ENCODE measurements around the gene GRIN3A.
A peak's percentile ranks its signal among the peaks of the same experiment; 100 is the strongest.
"Not testable (repeated sequence)": the region's sequence is repeated elsewhere in the genome, so short reads cannot be mapped to it uniquely, and the experiment has no call there.

The GRIN3A gene

DNA sequence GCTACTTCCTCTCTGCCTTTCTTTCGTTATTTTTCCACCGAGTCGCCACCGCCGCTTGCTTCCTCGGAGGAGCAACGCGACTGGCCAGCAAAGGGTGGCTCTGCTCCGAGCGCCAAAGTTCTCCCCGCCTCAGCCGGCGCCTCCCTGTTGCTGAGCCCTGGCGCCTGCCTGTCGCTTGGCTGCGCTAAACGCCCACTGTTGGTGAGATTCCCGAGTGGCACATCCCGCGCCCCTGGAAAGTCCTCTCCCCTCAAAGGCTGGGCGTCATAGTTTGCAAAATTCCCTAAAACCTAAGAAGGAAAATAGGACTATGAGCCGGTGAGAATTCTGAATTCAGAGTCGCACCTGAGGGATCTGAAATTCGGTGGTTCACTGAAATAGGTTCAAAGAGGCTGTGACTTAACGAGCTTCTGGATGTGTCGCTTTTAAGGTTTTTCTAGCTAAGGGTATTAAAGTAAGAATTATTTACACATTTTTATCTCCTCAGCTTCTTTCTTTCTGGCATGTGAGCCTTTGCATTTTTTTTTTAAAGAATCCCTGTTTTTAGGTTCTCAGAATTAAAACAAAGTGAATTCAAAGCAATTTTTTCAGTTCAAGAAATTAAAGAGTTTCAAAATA is at the start of gene GRIN3A:
GRIN3A (minus strand) TSS at position 82 of the 618 bp plus-strand sequence. CDS start 668 bp downstream, outside the sequence.
- no peak for DNase-seq

DNA sequence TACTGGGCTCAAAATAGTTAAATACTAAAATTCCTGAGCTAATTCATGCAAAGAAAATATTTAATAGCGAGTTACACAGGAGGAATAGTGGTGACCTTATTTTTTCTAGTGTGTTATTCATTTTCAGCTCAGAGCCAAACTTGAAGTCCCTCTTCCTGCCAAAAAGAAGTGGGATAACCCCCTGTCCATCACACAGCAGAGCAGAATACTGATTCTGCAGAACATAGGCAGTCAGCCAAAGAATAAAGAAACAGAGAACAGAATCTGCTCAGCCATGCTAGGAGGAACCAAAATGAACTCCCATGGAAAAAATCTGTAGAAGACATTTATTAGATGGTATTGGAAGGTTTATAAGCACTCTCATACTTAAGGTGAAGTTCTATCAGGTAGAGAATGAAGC is 49.4 kb upstream of the GRIN3A start:
- no peak for DNase-seq

- no peak for DNase-seq
Observed at GRCh38 chr9:101778332-101778731, 39.9 kb upstream of the GRIN3A start.

DNA sequence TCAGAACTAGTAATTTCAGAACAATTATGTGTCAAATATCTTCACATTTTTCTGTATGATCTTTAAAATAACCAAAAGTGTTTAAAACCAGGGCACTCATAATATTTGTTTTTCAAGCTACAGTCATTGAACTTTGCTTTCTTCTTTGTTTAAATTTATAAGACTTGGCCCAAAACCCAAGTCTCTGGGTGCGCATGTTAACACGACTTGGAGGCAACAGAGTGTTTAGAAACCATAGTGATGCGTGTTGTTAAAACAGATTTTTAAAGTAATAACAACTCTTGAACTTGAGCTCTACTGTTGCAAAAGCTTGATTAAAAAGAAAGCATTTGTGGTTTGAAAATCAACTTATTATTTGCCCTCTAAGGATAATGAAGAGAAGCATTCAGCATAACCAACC is 26.0 kb upstream of the GRIN3A start:
- DNase-seq, result no peak

DNA sequence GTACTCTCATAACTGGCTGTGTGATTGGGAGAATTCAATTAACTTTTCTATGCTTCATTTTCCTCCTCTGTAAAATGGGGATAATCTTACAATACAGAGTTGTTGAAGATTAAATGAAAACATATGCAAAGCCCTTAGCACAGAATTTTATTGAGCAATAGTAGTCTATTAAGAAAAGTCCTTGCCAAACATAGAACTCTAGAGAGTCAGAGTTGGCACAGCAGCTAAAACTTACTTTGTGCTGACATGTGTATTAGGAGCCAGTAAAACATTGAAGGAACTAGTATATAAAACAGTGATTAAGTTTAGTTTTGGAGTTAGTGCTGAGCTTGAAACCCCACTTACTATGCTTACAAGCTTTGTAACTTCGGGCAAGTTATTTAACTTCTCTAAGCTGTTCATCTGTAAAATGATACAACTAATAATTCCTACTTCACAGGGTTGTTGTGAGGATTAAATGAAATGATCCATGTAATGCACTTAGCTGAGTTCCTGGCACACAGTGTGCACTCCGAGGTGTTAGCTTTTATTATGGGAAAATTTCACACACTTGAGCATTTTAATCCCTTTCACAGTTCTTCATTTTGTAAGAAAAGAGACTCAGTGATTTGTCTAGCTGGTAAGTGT is 20.0 kb upstream of the GRIN3A start:
- DNase-seq, result no peak

DNA sequence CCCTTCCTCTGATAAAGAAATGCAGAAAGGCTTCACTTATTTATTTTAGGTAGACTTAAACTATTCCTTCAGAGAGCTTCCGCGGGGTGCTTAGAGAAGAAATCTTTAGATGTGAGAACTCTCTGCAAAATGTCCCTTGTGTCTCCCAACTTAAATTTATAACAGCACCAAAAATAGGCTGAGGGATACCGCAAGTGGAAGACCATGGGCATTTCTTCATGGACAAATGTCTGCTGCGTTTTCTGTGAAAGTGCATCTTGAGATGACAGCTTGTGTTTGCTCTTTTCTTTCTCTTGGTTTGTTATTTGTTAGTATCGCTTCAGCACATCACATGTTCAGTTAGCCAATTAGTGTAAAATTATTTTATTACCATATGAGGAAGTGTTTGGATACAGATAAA is 15.3 kb upstream of the GRIN3A start:
- DNase-seq, result no peak

DNA sequence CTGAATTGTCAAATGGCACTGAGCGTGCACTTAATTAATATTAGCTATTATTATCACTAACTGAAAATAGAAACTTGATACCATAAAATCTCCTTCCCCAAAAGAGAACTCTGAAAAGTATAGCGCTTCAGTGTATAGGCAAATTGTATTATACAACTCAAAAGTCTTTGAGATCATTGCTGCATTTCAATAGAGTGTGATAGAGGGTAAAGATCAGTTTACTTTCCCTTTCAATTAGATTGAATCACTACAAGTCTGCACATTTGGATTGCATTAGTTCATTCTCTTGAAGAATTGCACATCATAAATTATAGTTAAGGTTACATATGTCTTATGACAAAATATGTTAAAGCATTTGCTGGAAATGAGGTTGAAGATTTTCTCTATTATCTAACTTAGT is 13.4 kb upstream of the GRIN3A start:
- no peak for DNase-seq

DNA sequence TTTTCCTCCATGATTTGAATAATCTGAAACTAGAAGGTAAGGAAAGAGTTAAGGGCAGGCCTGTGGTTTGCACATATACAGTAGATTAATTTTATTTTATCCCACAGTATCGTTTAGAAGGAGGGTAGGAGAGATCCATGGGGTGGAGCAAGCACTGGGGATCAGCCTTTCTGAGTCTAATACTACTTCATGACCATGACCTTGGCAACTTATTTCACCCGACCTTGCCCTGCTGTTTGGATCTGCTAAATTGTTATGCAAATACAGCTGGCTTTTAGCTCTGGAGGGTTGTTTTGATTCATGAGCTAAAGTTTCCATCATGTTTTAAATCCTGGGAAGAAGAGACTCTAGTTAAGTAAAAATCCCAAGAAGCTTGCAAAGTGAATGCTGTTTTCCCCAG is 864 bp upstream of the GRIN3A start:
- no peak for DNase-seq

- DNase-seq, result no peak
Observed at GRCh38 chr9:101737705-101738565, 512 bp downstream of the GRIN3A start.

DNA sequence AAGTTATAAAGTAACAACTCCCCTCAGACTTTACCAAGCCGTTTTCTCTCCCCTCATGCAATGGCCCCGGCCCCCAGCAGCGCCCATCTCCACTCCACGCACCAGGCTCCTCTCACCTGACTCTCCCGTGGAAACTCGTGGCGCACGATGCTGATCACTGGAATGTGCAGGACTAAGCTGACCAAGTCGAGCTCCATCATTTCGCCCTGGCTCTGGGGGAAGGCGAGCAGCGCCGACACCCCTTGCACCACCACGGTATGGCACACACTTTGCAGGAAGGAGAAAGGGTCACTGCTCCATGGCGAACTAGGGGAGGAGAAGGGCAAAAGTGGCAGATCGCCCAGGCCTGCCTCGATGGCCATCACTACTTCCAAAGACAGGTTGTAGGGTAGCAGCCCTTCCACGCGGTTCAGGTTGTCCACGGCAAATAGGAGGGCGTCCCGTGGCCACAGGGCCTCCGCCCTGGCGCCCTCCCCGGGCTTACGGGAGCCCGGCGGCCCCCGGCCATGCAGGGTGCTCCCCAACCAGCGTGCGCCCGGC is 1.2 kb downstream of the GRIN3A start:
- DNase-seq, result no peak

DNA sequence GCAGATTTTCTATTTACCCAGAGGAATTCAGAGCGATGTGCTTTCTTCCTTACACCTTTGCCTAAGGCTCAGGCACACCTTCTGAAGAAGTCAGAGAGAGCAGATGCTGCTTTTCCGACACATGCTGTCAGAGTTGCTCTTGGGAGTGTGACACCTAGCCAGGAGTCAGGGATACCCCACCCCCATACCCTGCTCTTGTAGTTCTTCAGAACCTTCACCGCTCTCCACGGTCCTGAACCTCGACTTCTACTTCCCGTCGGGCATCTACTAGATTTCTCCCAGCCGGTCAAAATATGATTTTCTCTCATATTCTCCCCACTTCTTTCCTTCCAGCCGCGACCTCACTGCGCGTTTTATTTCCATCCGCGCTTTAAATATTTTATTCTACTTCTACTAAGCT is 1.7 kb downstream of the GRIN3A start:
- no peak for DNase-seq

DNA sequence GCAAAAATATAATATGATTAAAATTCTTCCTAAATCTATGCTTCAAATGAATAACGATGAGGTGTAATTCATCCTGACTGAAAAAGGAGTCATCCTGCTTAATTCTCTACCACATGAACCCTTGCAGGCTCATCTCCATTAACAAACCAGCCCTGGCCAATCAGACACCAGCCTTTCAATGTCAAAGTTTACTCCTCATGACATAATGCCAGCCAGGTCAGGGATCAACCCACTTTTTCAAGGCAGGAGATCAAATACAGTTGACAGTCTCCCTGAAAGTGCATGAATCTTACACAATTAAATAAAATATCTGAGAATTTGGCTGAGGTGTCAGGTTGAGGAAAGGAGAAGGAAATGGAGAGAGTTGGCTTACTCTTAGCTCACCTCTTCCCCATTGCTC is 7.0 kb downstream of the GRIN3A start:
- DNase-seq, result no peak

DNA sequence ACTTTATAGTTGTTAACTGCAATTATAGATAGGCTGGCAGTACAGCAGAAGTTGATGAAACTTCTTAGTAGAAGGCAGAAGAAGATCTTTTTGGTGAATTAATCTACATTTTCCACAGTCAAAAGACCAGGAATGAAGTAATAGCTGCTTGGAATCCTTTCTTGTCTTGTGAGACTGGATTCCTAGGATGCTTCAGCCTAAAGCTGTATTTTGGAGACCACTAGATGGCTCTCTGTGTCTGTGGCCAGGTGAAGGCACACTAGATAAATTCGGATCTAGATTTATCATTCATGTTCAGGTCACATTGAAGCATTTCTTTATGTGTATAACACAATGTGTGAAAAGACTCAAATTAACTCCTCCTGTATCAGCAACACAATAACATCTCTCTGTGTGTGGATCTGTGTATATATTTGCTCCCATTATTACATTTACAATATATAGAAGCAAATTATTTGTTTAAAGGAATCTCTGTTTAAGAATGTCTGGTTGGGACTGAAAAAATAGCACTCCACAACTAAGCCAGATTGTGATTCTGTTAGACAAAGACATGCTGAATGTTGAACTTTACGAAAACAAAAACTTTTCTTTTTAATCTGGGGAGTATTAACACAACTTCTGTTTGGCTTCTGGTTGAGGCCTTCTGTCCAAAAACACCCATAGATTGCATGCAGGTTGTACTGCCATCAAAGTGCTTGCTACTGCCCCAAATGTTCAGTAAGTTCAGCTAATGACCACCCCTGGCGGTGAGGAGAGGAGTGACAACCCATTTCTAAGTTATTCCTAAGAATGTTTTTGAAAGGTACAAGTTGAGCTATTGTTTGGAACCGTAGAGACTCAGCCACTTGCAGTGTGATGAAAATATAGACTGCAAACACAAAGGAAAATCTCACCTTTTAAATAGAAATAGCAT is 10.6 kb downstream of the GRIN3A start:
- DNase-seq, result no peak

GRCh38 chr9:101724271-101724670 is 14.2 kb downstream of the GRIN3A start:
- not testable (repeated sequence) for DNase-seq

DNA sequence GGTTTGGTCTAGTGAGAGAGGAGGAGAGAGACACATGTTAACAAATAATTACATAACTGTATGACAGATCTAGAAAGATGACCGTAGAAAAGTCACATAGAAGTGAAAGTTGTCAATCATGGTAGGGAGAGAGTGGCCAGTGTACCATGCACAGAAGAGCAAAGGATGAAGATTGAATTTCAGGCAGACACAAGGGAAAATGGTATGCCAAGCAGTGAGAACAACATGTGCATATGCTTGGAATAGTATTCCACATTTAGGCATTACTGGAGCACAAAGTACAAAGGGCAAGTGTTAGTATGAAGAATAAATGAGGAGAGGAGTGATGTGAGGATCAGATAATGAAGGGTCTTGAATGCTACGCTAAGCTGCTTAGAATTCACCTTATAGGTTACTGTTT is 20.3 kb downstream of the GRIN3A start:
- no peak for DNase-seq

GRCh38 chr9:101716629-101717028 is 21.8 kb downstream of the GRIN3A start:
- DNase-seq, result no peak

GRCh38 chr9:101711330-101711941 is 27.0 kb downstream of the GRIN3A start:
- DNase-seq, result peak; percentile 8

DNA sequence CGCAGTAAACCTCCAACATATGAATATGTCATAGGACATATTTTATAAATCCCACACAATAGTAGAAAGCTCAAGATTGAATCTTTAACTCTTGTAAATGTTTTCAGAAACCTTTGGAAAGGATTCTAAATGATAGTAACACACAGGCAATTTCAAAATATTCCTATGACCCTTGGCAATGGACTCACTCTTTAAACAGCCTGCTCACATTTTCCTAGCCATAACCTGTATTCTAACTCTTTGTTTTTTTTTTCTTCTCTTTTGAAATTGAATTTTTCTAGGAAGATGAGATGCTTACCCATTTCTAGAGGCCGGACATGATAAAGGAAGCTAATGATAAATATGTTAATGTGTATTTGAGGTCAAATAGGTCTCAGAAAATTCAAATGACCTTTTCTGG is 29.6 kb downstream of the GRIN3A start:
- no peak for DNase-seq

GRCh38 chr9:101707721-101708120 is 30.7 kb downstream of the GRIN3A start:
- no peak for DNase-seq

GRCh38 chr9:101706997-101707396 is 31.4 kb downstream of the GRIN3A start:
- DNase-seq, result no peak

DNA sequence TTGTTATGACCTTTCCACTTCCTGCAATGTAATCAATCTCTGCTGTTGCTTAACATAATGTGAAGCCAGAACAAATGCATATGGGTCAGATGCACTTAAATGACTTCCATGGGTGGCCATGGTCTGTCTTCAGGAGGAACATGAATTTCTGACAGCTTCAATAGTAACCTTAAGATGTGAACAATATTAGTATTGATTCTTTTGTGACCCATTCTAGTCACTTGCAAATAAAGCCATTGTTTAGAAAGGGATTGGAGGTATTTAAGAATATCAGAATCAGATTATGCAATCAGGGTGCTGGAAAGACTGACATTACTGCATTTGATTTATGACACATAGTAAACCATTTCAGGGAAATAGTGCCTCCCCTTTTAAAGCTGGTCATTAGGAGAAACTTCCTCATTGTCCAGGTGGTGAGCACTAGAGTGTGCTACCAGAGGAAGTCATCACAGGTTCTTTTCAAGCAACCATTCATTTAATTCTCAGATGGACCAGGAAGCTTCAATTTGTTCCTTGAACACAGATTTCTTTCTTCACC is 32.1 kb downstream of the GRIN3A start:
- DNase-seq, result no peak

DNA sequence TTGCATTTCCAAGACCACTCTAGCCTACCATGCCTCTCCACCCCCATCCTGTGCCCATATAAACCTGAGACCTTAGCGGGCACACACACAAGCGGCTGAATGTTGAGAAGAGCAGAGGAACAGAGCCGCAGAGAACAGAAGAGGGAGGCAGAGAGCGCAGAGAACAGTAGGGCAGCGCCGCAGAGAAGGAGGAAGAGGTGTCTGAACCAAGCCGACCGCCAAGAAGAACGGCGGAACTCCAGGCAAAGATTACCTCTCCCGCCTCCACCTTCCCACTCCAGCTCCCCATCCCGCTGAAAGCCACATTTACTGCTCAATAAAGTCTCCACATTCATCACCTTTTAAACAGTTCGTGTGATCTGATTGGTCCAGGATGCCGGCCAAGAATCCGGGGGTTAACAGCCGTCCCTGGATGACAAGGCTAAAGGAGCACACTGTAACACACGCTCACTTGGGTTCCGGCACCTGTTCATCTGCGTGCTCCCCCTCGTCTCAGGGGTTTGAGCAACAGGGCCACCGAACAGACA is 33.2 kb downstream of the GRIN3A start:
- peak; percentile 5 for DNase-seq

Data from stimulated activated CD4-positive, alpha-beta T cell treated with anti-CD3 and anti-CD28 coated beads, Interleukin-12 subunit alpha, Interleukin-12 subunit beta, amount 100 ng/mL, for 4 hours (primary cell).